ENCODE results near the gene GRB10.

- TF ChIP-seq POLR2AphosphoS5 (IDR thresholded peaks at IDR 0.05; ENCODE audit: insufficient read depth, low read depth, low read length), result no peak
- no peak for TF ChIP-seq FOS (IDR thresholded peaks at IDR 0.05; ENCODE audit: borderline replicate concordance, insufficient read depth, low read length)
- TF ChIP-seq EZH2 (IDR thresholded peaks at IDR 0.05; ENCODE audit: borderline replicate concordance, low read depth, low read length, severe bottlenecking), result no peak
- TF ChIP-seq POLR2A (IDR thresholded peaks at IDR 0.05; ENCODE audit: low read depth, low read length), result no peak
- TF ChIP-seq CTCF (IDR thresholded peaks at IDR 0.05; ENCODE audit: extremely low read depth in 1 of 2, insufficient read depth in 1 of 2, low read depth in 1 of 2, low read length in 2 of 2), result no peak
- no peak for TF ChIP-seq MYC (IDR thresholded peaks at IDR 0.05; ENCODE audit: low read depth, low read length)
Measured at GRCh38 chr7:50704844-50705243, 77.9 kb downstream of the GRB10 start.

All from endothelial cell of umbilical vein (primary cell).